HepG2 (cell line): Measurements from ENCODE around the gene HSD3B7. TPM values are rescaled to one million over a fixed set of nuclear protein-coding genes. Genes with fewer than 3 reads are reported as not detected.
A peak's percentile ranks its signal among the peaks of the same experiment; 100 is the strongest.

Experiments
- HMGXB4 ChIP-seq, 2 experiments: sonication (generic) in 1 of 2; formaldehyde crosslinking in 1 of 2; IDR thresholded peaks; 2 replicates each; pipeline versions ENCODE4 v1.4.0 to v1.6.1; 2018 to 2020; ENCODE audit warnings: missing genetic modification reagents in 2 of 2, borderline replicate concordance in 1 of 2, low read depth in 1 of 2, mild to moderate bottlenecking in 1 of 2, missing biosample characterization in 1 of 2
- MIER3 ChIP-seq: IDR thresholded peaks from 2 replicates; pipeline ENCODE4 v1.6.1; 2016; ENCODE audit warnings: missing compliant biosample characterization, borderline replicate concordance
- MXD1 ChIP-seq: sonication (generic); formaldehyde crosslinking; IDR thresholded peaks from 2 replicates; pipeline ENCODE4 v1.4.0; 2020; ENCODE audit warnings: mild to moderate bottlenecking, missing genetic modification reagents
- PCBP1 ChIP-seq: fragments of 200-400 bp; formaldehyde crosslinking; IDR thresholded peaks from 2 replicates; pipeline ENCODE4 v1.6.1; 2017; ENCODE audit warnings: mild to moderate bottlenecking, low read depth, low read length, borderline replicate concordance
- POLR2A ChIP-seq, 2 experiments: IDR thresholded peaks; 2 replicates each; pipeline ENCODE4 v1.6.1; 2011; ENCODE audit warnings: low read depth in 2 of 2, low read length in 2 of 2, mild to moderate bottlenecking in 1 of 2, moderate library complexity in 1 of 2; ENCODE audit not compliant: insufficient read depth in 1 of 2
- PRDM10 ChIP-seq: sonication (generic); formaldehyde crosslinking; IDR thresholded peaks from 2 replicates; pipeline ENCODE4 v1.4.0; 2020; ENCODE audit warnings: low read depth, missing genetic modification reagents
- SNAI1 ChIP-seq: sonication (generic); formaldehyde crosslinking; IDR thresholded peaks from 2 replicates; pipeline ENCODE4 v1.5.0; 2020; ENCODE audit warnings: mild to moderate bottlenecking, missing genetic modification reagents, borderline replicate concordance
- SP140L ChIP-seq: sonication (generic); formaldehyde crosslinking; IDR thresholded peaks from 2 replicates; pipeline ENCODE4 v1.4.0; 2020; ENCODE audit warnings: missing genetic modification reagents, borderline replicate concordance
- STAT6 ChIP-seq: sonication (generic); formaldehyde crosslinking; IDR thresholded peaks from 2 replicates; pipeline ENCODE4 v1.4.0; 2020; ENCODE audit warnings: missing genetic modification reagents, mild to moderate bottlenecking, borderline replicate concordance
- TFDP2 ChIP-seq: sonication (generic); formaldehyde crosslinking; IDR thresholded peaks from 2 replicates; pipeline ENCODE4 v1.4.0; 2020; ENCODE audit warnings: missing genetic modification reagents
- THRA ChIP-seq: sonication (generic); formaldehyde crosslinking; IDR thresholded peaks from 2 replicates; pipeline ENCODE4 v1.4.0; 2020; ENCODE audit warnings: missing genetic modification reagents, borderline replicate concordance
- ZMYM3 ChIP-seq: sonication (generic); formaldehyde crosslinking; IDR thresholded peaks from 2 replicates; pipeline ENCODE4 v1.5.1; 2020; ENCODE audit warnings: mild to moderate bottlenecking, missing genetic modification reagents
- ZNF558 ChIP-seq: sonication (generic); formaldehyde crosslinking; IDR thresholded peaks from 2 replicates; pipeline ENCODE4 v1.9.0; 2022; ENCODE audit warnings: mild to moderate bottlenecking, missing genetic modification reagents, borderline replicate concordance
- ZNF672 ChIP-seq: sonication (generic); formaldehyde crosslinking; IDR thresholded peaks from 2 replicates; pipeline ENCODE4 v1.8.1; 2022; ENCODE audit warnings: missing genetic modification reagents
- ZNF776 ChIP-seq: sonication (generic); formaldehyde crosslinking; IDR thresholded peaks from 2 replicates; pipeline ENCODE4 v1.4.0; 2020; ENCODE audit warnings: mild to moderate bottlenecking, missing genetic modification reagents
- polyA plus RNA-seq, 8 experiments: library from polyadenylated mRNA; depleted of rRNA in 3 of 8; stranded (reverse) in 7 of 8; unstranded in 1 of 8; fragments of >200 nt; fragmentation: Illumina TruSeq in 4 of 8; extraction: Trizol in 4 of 8; gene quantifications; 2 replicates each; pipeline versions ENCODE4 v1.2.1 to v1.2.3, GENCODE V29; 2011 to 2016; ENCODE audit warnings: low read depth in 4 of 8, missing spikeins in 1 of 8, mixed read lengths in 1 of 8; ENCODE audit not compliant: insufficient read depth in 1 of 8
- total RNA-seq, 5 experiments: library from RNA; depleted of rRNA; stranded (reverse); fragments of >200 nt; fragmentation: Illumina TruSeq; extraction: Trizol; gene quantifications; 2 replicates each; pipeline ENCODE4 v1.2.3, GENCODE V29; 2016; ENCODE audit warnings: low read depth in 1 of 5

Gene HSD3B7
- total and polyA plus RNA-seq, 2 of the 13 experiments (the other 11 are each of a cell fraction or from before 2014, with no cell fraction given), result 32.9 to 69.7 TPM

- TF ChIP-seq HMGXB4 (CRISPR knock-in tag; IDR thresholded peaks at IDR 0.05; ENCODE audit: borderline replicate concordance in 1 of 2, low read depth in 1 of 2) (peak in 1 of 2 experiments; percentile 92; a peak in 1 of 4 replicates), MXD1 (CRISPR knock-in tag) (0 out of 2 replicates have a peak, but pooled peaks have one; percentile 36), ZNF558 (CRISPR knock-in tag) (0 out of 2 replicates have a peak, but pooled peaks have one; percentile 41), PRDM10 (peak; percentile 28; the same call in 1 of the 2 replicates), ZMYM3 (CRISPR knock-in tag) (no peak), SNAI1 (no peak; the same call in 1 of the 2 replicates), POLR2A (IDR thresholded peaks at IDR 0.05; ENCODE audit: insufficient read depth in 1 of 2, low read depth in 2 of 2, low read length in 2 of 2) (peak; percentile 47 to 58; a peak in 3 of 4 replicates), STAT6 (0 out of 2 replicates have a peak, but pooled peaks have one; percentile 63), MIER3 (CRISPR knock-in tag) (0 out of 2 replicates have a peak, but pooled peaks have one; percentile 65), THRA (CRISPR knock-in tag) (peak; percentile 65), SP140L (CRISPR knock-in tag) (0 out of 2 replicates have a peak, but pooled peaks have one; percentile 37), PCBP1 (peak; percentile 96), ZNF776 (CRISPR knock-in tag) (0 out of 2 replicates have a peak, but pooled peaks have one; percentile 49), TFDP2 (CRISPR knock-in tag) (peak; percentile 20; the same call in 1 of the 2 replicates), ZNF672 (CRISPR knock-in tag) (no peak)
These were observed at the start of gene HSD3B7 (continued) for GRCh38 chr16:30984669-30985400.
